ENCODE measurements around the gene FAHD2A. TPM values are rescaled to one million over a fixed set of nuclear protein-coding genes. Genes with fewer than 3 reads are reported as not detected.

Gene FAHD2A
- total RNA-seq, 2 experiments from 2014 or later = 34.3 to 35.9 TPM

DNA sequence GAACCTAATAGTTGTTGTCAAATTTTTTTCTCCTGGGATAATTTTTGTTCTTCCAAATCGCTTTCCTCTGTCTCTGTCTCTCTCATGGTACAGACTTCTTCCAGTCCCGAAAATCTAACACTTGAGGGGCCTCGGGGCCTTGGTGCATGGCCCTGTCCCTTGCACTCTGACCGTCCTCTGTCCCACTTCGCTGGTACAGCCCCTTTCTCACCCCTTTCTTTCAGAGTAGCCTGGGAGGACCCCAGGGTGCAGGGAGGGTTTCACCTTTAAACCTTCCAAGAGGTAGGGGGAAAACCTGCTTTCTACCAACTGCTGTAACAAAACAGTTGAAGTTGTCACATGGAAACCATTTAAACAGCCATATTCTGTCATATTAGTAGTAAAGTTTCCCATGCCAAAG, 22.2 kb upstream of the FAHD2A start:
- CTCF ChIA-PET = no interaction called here

DNA sequence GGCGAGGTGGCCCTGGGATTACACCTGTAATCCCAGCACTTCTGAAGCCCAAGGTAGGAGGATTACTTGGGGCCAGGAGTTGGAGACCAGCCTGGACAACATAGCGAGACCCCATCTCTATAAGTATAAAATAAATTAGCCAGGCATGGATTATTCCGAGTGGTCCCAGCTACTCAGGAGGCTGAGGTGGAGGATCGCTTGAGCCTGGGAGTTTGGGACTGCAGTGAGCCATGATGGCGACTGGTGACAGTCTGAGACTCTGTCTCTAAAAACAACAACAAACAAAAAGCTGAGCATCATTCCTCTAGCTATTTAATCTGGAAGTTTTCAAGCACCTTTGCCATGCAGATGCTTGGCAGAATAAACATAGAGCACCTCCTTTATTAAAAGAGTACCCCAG, 21.8 kb upstream of the FAHD2A start:
- Mint-ChIP-seq H3K27me3 (peaks cover 3% of the 10 kb centered on the region), H3K4me3 (no peak overlapping the region), H3K27ac (no peak overlapping the region), H3K36me3 (ENCODE audit: low read depth) (no peaks in the 10 kb centered on the region), H3K9me3 (no peaks in the 10 kb centered on the region), H3K4me1 (no peaks in the 10 kb centered on the region)
- ChIA-PET POLR2A (no interaction called here), CTCF (no interaction called here)
- DNase-seq = no peak

More for the DNA sequence above, 22.2 kb upstream of the FAHD2A start:
- DNase-seq = no peak
- H3K27ac Mint-ChIP-seq = no peak overlapping the region
- peaks cover 3% of the 10 kb centered on the region for H3K27me3 Mint-ChIP-seq
- POLR2A ChIA-PET = no interaction called here
- H3K4me3 Mint-ChIP-seq = no peak overlapping the region
- no peaks in the 10 kb centered on the region for H3K36me3 Mint-ChIP-seq (ENCODE audit: low read depth)
- H3K4me1 Mint-ChIP-seq = no peaks in the 10 kb centered on the region
- H3K9me3 Mint-ChIP-seq = no peaks in the 10 kb centered on the region

DNA sequence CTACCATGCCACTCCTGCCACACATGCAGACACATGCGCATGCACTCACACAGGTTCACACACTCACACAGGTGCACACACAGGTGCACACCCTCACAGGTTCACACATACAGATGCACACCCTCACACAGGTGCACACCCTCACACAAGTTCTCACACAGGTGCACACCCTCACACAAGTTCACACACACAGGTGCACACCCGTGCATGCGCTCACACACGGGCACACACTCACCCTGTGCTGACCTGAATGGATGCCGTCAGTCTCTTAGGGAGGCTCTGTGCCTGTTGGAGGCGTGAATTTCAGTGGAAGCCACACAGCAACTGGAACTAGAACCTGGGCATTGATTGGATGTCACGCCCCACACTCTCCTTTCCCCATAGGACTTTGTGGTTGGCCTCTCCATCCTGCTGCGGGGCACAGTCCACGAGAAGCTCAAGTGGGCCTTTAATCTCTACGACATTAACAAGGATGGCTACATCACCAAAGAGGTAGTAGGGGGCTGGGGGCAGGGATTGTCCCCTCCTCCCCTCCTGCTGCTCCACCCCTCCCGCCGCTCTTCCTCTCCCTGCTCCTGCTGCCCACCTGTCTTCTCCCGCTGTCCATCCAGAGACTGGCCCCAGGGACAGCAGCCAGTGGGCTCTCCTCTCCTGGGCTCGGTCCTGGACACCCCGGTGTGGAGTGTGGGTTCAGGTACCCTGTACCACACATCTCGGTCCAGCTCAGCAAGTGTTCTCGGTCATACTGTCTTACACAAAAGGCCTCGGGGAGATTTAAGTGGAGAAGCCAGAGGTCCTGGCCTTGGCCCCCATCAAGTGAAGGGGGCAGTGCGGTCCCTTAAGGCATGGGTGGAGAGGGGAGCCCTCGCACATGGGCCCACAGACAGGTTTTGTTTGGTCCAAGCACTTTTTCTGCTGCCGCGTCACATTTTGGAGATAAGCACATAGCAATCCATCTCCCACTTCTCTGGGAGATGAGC, 21.0 kb upstream of the FAHD2A start:
- ChIA-PET CTCF (no interaction called here), POLR2A (no interaction called here)
- Mint-ChIP-seq H3K4me1 (no peaks in the 10 kb centered on the region), H3K27me3 (peaks cover 3% of the 10 kb centered on the region), H3K4me3 (no peak overlapping the region), H3K27ac (no peak overlapping the region), H3K36me3 (ENCODE audit: low read depth) (no peaks in the 10 kb centered on the region), H3K9me3 (no peaks in the 10 kb centered on the region)
- DNase-seq = no peak

DNA sequence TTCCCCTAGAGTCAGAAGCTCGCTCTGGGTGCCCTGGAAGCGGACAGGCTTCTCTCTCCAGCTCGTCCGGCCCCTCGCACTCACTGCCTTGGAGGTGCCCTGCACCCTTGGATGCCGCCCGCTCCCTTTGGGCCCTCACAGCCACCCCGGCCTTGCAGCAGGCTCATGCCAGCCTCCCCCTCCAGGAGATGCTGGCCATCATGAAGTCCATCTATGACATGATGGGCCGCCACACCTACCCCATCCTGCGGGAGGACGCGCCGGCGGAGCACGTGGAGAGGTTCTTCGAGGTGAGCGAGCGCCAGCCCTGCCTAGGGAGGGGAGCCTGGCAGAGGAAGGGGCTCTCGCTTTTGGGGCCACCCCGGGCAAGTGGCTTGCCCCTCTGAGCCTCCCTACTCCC, 20.3 kb upstream of the FAHD2A start:
- no peak overlapping the region for H3K4me3 Mint-ChIP-seq

DNA sequence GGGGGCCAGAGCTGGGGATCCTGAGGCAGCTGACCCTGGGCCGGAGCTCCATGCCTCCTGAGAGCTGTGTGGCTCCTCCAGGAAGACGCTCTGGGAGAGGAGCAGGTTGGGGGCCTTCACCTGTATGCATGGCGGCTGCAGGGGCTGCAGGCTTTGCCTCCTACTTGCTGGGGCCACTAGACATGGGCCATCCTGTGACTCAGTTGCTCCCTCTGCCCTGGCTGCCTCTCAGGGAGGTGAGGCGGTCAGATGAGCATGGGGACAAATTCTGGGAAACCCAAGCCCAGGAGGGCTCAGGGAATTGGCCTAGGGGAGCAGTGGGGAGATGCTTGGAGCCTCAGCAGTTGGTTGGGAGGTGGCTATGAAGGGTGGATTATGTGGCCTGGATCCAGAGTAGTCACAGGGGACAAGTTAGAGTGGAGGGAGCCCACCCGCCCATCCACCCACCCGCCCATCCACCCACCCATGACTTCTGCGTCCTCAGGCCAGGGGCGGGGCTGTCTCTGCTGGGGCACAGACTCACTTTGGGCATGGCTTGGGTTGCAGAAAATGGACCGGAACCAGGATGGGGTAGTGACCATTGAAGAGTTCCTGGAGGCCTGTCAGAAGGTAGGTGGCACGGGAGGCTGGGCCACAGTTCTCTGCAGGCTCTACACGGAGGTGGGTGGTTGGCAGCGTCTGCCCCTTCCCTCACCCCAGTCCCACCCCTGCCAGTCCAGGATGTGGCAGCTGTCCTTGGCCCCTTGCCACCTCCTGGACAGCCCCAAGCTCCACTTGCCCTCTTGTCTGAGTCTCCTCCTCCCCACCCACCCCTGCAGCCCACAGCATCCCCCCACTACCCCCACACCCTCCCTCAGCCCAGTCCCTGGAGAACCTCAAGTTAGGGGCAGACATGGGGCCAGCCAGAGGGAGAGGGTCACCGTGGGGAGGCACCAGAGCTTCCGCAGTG, 19.5 kb upstream of the FAHD2A start:
- H3K4me1 Mint-ChIP-seq = no peaks in the 10 kb centered on the region
- no peak for DNase-seq
- no peaks in the 10 kb centered on the region for H3K36me3 Mint-ChIP-seq (ENCODE audit: low read depth)
- no peak overlapping the region for H3K4me3 Mint-ChIP-seq
- CTCF ChIA-PET = no interaction called here
- POLR2A ChIA-PET = no interaction called here
- peaks cover 3% of the 10 kb centered on the region for H3K27me3 Mint-ChIP-seq
- no peaks in the 10 kb centered on the region for H3K9me3 Mint-ChIP-seq
- no peak overlapping the region for H3K27ac Mint-ChIP-seq

More for the DNA sequence above, 20.3 kb upstream of the FAHD2A start:
- POLR2A ChIA-PET = no interaction called here
- DNase-seq = no peak
- CTCF ChIA-PET = no interaction called here
- Mint-ChIP-seq H3K36me3 (ENCODE audit: low read depth) (no peaks in the 10 kb centered on the region), H3K9me3 (no peaks in the 10 kb centered on the region), H3K4me1 (no peaks in the 10 kb centered on the region), H3K27ac (no peak overlapping the region), H3K27me3 (peaks cover 3% of the 10 kb centered on the region)

DNA sequence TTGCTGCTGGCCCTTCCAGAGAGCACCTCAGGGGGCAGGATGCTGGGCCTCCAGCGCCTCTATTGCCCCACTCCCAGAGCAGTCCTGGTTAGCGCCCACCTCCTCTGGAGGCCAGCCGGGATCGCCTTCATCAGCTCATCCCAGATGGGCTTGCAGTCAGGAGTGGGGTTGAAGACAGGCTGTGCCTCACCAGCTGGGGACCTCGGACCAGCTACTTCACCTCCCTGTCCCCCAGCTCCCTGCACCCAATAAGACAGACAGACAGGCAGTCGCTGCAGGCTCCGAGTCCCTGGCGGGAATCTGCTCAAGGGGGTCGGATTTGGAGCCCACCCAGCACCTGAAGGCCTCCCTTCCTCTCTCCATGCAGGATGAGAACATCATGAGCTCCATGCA, 18.9 kb upstream of the FAHD2A start:
- no peak for DNase-seq
- no peaks in the 10 kb centered on the region for H3K4me1 Mint-ChIP-seq
- POLR2A ChIA-PET = no interaction called here
- H3K9me3 Mint-ChIP-seq = no peaks in the 10 kb centered on the region
- H3K27ac Mint-ChIP-seq = no peak overlapping the region
- CTCF ChIA-PET = no interaction called here
- H3K36me3 Mint-ChIP-seq (ENCODE audit: low read depth) = no peaks in the 10 kb centered on the region
- H3K4me3 Mint-ChIP-seq = no peak overlapping the region
- peaks cover 3% of the 10 kb centered on the region for H3K27me3 Mint-ChIP-seq

DNA sequence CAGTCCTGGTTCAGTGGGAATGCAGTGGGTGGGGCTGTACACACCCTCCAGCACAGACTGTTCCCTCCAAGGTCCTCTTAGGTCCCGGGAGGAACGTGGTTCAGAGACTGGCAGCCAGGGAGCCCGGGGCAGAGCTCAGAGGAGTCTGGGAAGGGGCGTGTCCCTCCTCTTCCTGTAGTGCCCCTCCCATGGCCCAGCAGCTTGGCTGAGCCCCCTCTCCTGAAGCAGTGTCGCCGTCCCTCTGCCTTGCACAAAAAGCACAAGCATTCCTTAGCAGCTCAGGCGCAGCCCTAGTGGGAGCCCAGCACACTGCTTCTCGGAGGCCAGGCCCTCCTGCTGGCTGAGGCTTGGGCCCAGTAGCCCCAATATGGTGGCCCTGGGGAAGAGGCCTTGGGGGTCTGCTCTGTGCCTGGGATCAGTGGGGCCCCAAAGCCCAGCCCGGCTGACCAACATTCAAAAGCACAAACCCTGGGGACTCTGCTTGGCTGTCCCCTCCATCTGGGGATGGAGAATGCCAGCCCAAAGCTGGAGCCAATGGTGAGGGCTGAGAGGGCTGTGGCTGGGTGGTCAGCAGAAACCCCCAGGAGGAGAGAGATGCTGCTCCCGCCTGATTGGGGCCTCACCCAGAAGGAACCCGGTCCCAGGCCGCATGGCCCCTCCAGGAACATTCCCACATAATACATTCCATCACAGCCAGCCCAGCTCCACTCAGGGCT, 17.5 kb upstream of the FAHD2A start:
- CTCF ChIA-PET = interaction anchor here (1.4 kb wide), 1 partner anchor 18 kb away, joined by 4 read pairs; the partner anchor contains the start of gene FAHD2A
- peaks cover 2% of the 10 kb centered on the region for H3K4me1 Mint-ChIP-seq
- H3K9me3 Mint-ChIP-seq = no peaks in the 10 kb centered on the region
- H3K27ac Mint-ChIP-seq = no peak overlapping the region
- peaks cover 3% of the 10 kb centered on the region for H3K27me3 Mint-ChIP-seq
- POLR2A ChIA-PET = no interaction called here
- H3K4me3 Mint-ChIP-seq = no peak overlapping the region
- DNase-seq = no peak
- no peaks in the 10 kb centered on the region for H3K36me3 Mint-ChIP-seq (ENCODE audit: low read depth)

DNA sequence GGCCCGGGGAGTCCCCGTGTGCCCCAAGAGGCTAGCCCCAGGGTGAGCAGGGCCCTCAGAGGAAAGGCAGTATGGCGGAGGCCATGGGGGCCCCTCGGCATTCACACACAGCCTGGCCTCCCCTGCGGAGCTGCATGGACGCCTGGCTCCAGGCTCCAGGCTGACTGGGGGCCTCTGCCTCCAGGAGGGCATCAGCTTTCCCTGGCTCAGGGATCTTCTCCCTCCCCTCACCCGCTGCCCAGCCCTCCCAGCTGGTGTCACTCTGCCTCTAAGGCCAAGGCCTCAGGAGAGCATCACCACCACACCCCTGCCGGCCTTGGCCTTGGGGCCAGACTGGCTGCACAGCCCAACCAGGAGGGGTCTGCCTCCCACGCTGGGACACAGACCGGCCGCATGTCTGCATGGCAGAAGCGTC, 16.9 kb upstream of the FAHD2A start:
- POLR2A ChIA-PET = no interaction called here
- H3K4me1 Mint-ChIP-seq = peaks cover 2% of the 10 kb centered on the region
- H3K4me3 Mint-ChIP-seq = no peak overlapping the region
- H3K27ac Mint-ChIP-seq = no peak overlapping the region
- H3K36me3 Mint-ChIP-seq (ENCODE audit: low read depth) = no peaks in the 10 kb centered on the region
- no peaks in the 10 kb centered on the region for H3K9me3 Mint-ChIP-seq
- DNase-seq = no peak
- CTCF ChIA-PET = interaction anchor here (1.4 kb wide), 1 partner anchor 17 kb away, joined by 4 read pairs; the partner anchor contains the start of gene FAHD2A
- no peaks in the 10 kb centered on the region for H3K27me3 Mint-ChIP-seq

DNA sequence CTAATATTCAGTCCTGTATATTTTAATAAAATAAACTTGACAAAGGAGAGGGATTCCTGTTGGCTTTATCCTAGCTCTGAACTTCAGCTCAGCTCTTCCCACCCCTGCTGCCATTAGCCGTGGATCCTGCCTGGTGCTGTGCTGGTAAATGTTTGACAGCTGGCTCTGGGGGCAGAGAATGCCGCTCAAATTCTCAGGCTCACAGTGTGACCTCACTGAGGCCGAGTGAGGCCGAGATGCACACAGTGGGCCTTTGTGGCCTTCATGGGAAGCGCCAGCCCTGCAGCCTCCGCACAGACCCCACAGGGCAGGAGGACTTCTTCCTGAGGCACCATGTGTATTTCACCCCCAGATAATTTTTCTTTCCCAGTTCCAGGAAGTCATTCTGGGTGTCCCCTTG, 16.5 kb upstream of the FAHD2A start:
- Mint-ChIP-seq H3K9me3 (no peaks in the 10 kb centered on the region), H3K27ac (no peak overlapping the region), H3K4me3 (no peak overlapping the region), H3K4me1 (peaks cover 2% of the 10 kb centered on the region), H3K36me3 (ENCODE audit: low read depth) (no peaks in the 10 kb centered on the region), H3K27me3 (no peaks in the 10 kb centered on the region)
- no peak for DNase-seq
- CTCF ChIA-PET = no interaction called here
- POLR2A ChIA-PET = no interaction called here

DNA sequence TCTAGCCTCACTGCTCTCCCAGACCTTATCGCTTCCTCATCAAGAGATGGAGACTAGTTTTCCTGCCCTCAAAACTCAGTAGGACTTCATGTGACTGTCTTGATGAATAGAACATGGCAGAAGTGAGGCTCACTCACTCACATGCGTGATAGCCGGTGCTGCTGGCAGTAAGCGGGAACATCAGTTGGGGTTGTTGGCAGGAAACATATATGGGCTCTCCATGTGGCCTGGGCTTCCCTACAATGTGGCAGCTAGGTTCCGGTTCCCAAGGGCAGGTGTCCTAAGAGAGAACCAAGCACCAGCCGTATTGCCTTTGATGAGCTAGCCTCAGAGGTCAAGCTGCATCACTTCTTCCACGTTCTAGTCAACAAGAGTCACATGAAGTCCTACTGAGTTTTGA, 15.2 kb upstream of the FAHD2A start:
- H3K4me1 Mint-ChIP-seq = peaks cover 2% of the 10 kb centered on the region
- no peak overlapping the region for H3K27ac Mint-ChIP-seq
- no peak for DNase-seq
- ChIA-PET CTCF (interaction anchor here (0.6 kb wide), 1 partner anchor 16 kb away, joined by 3 read pairs; no protein-coding TSS in a partner anchor), POLR2A (no interaction called here)
- no peaks in the 10 kb centered on the region for H3K36me3 Mint-ChIP-seq (ENCODE audit: low read depth)
- no peak overlapping the region for H3K4me3 Mint-ChIP-seq
- no peaks in the 10 kb centered on the region for H3K27me3 Mint-ChIP-seq
- H3K9me3 Mint-ChIP-seq = no peaks in the 10 kb centered on the region

DNA sequence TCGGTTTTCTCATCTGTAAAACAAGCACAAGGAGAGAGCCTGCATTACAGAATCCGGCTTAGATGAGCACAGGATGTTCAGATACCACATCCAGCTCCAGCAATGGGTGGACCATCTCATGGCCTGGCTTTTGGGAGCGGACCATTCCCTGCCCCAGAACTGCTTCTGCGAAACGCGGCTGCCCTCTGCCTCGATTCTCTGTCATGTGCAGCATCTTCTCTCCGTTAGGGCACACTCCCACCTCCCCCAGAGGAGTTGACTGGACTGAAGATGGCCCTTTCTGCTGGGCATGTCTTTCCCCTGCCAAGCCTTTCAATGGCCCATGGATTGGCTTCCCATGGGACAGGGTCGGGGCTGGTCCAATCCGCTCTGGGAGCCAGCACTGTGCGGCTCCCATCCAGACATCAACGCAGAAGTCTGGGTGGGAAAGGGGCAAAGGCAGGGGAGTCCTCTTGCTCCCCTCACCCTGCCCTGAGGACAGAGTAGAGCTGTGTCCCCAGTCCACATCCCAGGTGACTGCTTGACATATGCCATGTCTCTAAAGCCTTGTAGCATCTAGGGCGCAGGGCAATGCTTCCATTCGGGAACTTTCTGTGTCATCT, 14.3 kb upstream of the FAHD2A start:
- CTCF ChIA-PET = interaction anchor here (1.8 kb wide), 1 partner anchor 14 kb away, joined by 7 read pairs; the partner anchor contains the start of gene FAHD2A
- H3K27ac Mint-ChIP-seq = no peak overlapping the region
- H3K9me3 Mint-ChIP-seq = no peaks in the 10 kb centered on the region
- no peak overlapping the region for H3K4me3 Mint-ChIP-seq
- peaks cover 2% of the 10 kb centered on the region for H3K4me1 Mint-ChIP-seq
- POLR2A ChIA-PET = no interaction called here
- no peaks in the 10 kb centered on the region for H3K27me3 Mint-ChIP-seq
- DNase-seq = no peak
- H3K36me3 Mint-ChIP-seq (ENCODE audit: low read depth) = no peaks in the 10 kb centered on the region

DNA sequence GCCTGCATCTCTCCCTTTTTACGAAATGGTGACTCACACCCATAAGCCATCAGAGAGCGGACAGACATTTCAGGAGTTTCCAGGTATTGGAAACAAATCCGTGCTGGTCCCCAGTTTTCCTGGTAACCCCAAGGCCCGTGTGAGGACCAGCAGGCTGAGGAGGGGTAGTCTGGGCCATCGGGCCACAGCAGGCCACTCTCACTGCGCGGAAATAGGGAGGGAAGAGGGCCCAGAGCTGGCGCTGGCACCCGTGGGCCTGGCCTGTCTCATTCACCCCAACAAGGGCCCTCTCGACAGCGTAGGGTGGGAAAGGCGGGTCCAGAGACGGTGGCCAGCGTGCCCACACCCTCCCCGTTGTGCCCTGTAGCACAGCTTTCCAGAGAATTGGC, 13.7 kb upstream of the FAHD2A start:
- Mint-ChIP-seq H3K9me3 (no peaks in the 10 kb centered on the region), H3K27me3 (no peaks in the 10 kb centered on the region), H3K4me3 (no peak overlapping the region), H3K27ac (no peak overlapping the region), H3K36me3 (ENCODE audit: low read depth) (no peaks in the 10 kb centered on the region), H3K4me1 (peaks cover 2% of the 10 kb centered on the region)
- POLR2A ChIA-PET = no interaction called here
- CTCF ChIA-PET = interaction anchor here (1.0 to 1.8 kb wide), 4 partner anchors 10 to 76 kb away, joined by 3 to 7 read pairs (median 4); partner anchors contain the start of gene FAHD2A
- no peak for DNase-seq

Measured in activated CD4-positive, alpha-beta T cell treated with anti-CD3 and anti-CD28 coated beads, Interleukin-2, amount 10 ng/mL, durations not matched to agents 7 days and 5 days (primary cell).